ENCODE data around the gene ZDHHC13.
"Not testable (repeated sequence)": the region's sequence is repeated elsewhere in the genome, so short reads cannot be mapped to it uniquely, and the experiment has no call there.

ZDHHC13 gene

GRCh38 chr11:19100885-19101284 lies 16.1 kb upstream of the ZDHHC13 start:
- DNase-seq, result no peak

- DNase-seq, result no peak
These were observed 15.0 kb upstream of the ZDHHC13 start for GRCh38 chr11:19101796-19102520.

GRCh38 chr11:19102521-19102900 lies 14.5 kb upstream of the ZDHHC13 start:
- no peak for DNase-seq

GRCh38 chr11:19105011-19105410 lies 12.0 kb upstream of the ZDHHC13 start:
- DNase-seq, result no peak

GRCh38 chr11:19107125-19107524 lies 9.8 kb upstream of the ZDHHC13 start:
- DNase-seq, result no peak

GRCh38 chr11:19110295-19110694 lies 6.7 kb upstream of the ZDHHC13 start:
- DNase-seq, result peak; percentile 66

GRCh38 chr11:19111809-19112208 lies 5.2 kb upstream of the ZDHHC13 start:
- DNase-seq, result no peak

GRCh38 chr11:19116276-19116970 lies 545 bp upstream of the ZDHHC13 start:
- no peak for DNase-seq

- no peak for DNase-seq
These were observed 761 bp downstream of the ZDHHC13 start for GRCh38 chr11:19117760-19118097.

GRCh38 chr11:19121646-19122045 lies 4.7 kb downstream of the ZDHHC13 start:
- no peak for DNase-seq

GRCh38 chr11:19122960-19123615 lies 6.1 kb downstream of the ZDHHC13 start:
- no peak for DNase-seq

GRCh38 chr11:19126562-19127325 lies 9.8 kb downstream of the ZDHHC13 start:
- DNase-seq, result not testable (repeated sequence)

GRCh38 chr11:19134004-19134403 lies 17.0 kb downstream of the ZDHHC13 start:
- no peak for DNase-seq

- not testable (repeated sequence) for DNase-seq
These were observed 19.9 kb downstream of the ZDHHC13 start for GRCh38 chr11:19136884-19137283.

GRCh38 chr11:19145319-19145718 lies 28.4 kb downstream of the ZDHHC13 start:
- DNase-seq, result no peak

- DNase-seq, result no peak
These were observed 39.9 kb downstream of the ZDHHC13 start for GRCh38 chr11:19156892-19157291.

GRCh38 chr11:19160847-19161246 lies 43.9 kb downstream of the ZDHHC13 start:
- no peak for DNase-seq

- DNase-seq, result no peak
These were observed 44.7 kb downstream of the ZDHHC13 start for GRCh38 chr11:19161651-19162050.

GRCh38 chr11:19162951-19163505 lies 46.1 kb downstream of the ZDHHC13 start:
- DNase-seq, result no peak

- no peak for DNase-seq
These were observed 46.6 kb downstream of the ZDHHC13 start for GRCh38 chr11:19163617-19164016.

- peak; percentile 61 for DNase-seq
These were observed 47.4 kb downstream of the ZDHHC13 start for GRCh38 chr11:19164230-19164855.

- DNase-seq, result no peak
These were observed 47.9 kb downstream of the ZDHHC13 start for GRCh38 chr11:19164881-19165280.

- DNase-seq, result no peak
These were observed 51.1 kb downstream of the ZDHHC13 start for GRCh38 chr11:19168090-19168489.

Measured in NCI-H2081 treated with DMSO at 0.1 percent for 48 hours (cell line).